Parathyroid adenoma (tissue), 2 donors: Measurements from ENCODE around the gene DSCAM.

Experiments used
- H2AFZ ChIP-seq: fragments of 300-600 bp; sonication (generic); one replicate; pipeline ENCODE4 v1.7.0; 2017; ENCODE audit warnings: antibody characterized with exemption, mild to moderate bottlenecking
- H3K27ac ChIP-seq: fragments of 300-600 bp; sonication (generic); one replicate; pipeline ENCODE4 v1.7.0; 2017
- H3K27me3 ChIP-seq: fragments of 300-600 bp; sonication (generic); one replicate; pipeline ENCODE4 v1.7.0; 2017; ENCODE audit warnings: low read length; ENCODE audit not compliant: control insufficient read depth, insufficient read depth
- H3K36me3 ChIP-seq: fragments of 300-600 bp; sonication (generic); one replicate; pipeline ENCODE4 v1.7.0; 2017; ENCODE audit warnings: low read length; ENCODE audit not compliant: control insufficient read depth, insufficient read depth
- H3K4me1 ChIP-seq: fragments of 300-600 bp; sonication (generic); one replicate; pipeline ENCODE4 v1.7.0; 2017; ENCODE audit warnings: control low read depth
- H3K4me2 ChIP-seq: fragments of 300-600 bp; sonication (generic); one replicate; pipeline ENCODE4 v1.7.0; 2017; ENCODE audit warnings: low read length
- H3K4me3 ChIP-seq: fragments of 300-600 bp; sonication (generic); one replicate; pipeline ENCODE4 v1.7.0; 2017; ENCODE audit warnings: low read depth, low read length
- H3K79me2 ChIP-seq: fragments of 300-600 bp; sonication (generic); one replicate; pipeline ENCODE4 v1.7.0; 2017; ENCODE audit warnings: control low read depth
- H3K9ac ChIP-seq: fragments of 300-600 bp; sonication (generic); one replicate; pipeline ENCODE4 v1.7.0; 2017; ENCODE audit warnings: mild to moderate bottlenecking
- H3K9me3 ChIP-seq: fragments of 300-600 bp; sonication (generic); one replicate; pipeline ENCODE4 v1.7.0; 2017; ENCODE audit warnings: low read length; ENCODE audit not compliant: control insufficient read depth
- TF ChIP-seq, protein P1 (sequence below): fragments of 300-600 bp; sonication (generic); IDR thresholded peaks from one replicate; pipeline ENCODE4 v1.7.0; 2017; ENCODE audit warnings: antibody characterized with exemption, mild to moderate bottlenecking
- donor health status: primary hyperparathyroidism.

Gene DSCAM

DNA sequence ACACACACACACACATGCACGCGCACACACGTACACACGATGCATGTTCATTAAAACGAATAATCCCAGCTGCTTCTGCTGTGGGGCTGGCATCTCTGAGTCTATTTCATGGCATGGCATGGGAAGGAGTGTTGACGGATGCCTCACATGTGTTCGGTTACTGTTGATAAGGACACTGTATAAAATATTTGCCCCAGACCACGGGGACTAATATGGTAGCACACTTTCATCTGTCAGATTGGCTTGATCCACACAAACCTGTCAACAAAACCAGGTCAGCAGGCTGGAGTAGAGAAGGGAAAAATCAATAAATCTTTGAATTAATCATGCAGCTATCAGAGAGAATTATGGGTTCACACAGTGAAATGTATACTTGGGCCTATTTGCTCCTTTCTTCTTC lies 171.9 kb downstream of the DSCAM start:
- Histone ChIP-seq H3K36me3 (no peaks in the 10 kb centered on the region), H3K27me3 (no peaks in the 10 kb centered on the region), H2AFZ (no peak overlapping the region), H3K79me2 (no peaks in the 10 kb centered on the region), H3K4me3 (no peak overlapping the region), H3K9ac (no peak overlapping the region), H3K27ac (no peak overlapping the region), H3K9me3 (no peaks in the 10 kb centered on the region), H3K4me1 (no peaks in the 10 kb centered on the region), H3K4me2 (no peak overlapping the region)
- TF ChIP-seq, protein P1, sequence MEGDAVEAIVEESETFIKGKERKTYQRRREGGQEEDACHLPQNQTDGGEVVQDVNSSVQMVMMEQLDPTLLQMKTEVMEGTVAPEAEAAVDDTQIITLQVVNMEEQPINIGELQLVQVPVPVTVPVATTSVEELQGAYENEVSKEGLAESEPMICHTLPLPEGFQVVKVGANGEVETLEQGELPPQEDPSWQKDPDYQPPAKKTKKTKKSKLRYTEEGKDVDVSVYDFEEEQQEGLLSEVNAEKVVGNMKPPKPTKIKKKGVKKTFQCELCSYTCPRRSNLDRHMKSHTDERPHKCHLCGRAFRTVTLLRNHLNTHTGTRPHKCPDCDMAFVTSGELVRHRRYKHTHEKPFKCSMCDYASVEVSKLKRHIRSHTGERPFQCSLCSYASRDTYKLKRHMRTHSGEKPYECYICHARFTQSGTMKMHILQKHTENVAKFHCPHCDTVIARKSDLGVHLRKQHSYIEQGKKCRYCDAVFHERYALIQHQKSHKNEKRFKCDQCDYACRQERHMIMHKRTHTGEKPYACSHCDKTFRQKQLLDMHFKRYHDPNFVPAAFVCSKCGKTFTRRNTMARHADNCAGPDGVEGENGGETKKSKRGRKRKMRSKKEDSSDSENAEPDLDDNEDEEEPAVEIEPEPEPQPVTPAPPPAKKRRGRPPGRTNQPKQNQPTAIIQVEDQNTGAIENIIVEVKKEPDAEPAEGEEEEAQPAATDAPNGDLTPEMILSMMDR: no peak

DNA sequence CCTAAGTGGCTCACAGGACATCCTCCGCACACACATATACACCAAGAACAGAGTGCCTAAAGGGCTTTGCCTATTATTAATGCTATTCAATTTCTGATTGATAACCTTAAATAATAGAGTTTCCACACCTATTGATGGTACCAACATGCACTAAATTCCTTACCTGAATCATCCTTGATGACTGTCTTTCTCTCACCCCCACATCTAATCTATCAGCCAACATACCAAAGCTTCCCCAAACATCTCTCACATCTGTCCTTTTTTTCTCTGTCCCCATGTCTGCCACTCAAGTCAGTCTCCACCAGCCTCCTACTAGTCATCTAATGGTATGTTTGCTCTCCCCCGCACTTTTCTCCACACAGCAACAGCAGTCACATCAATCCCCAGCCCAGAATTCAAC lies 174.4 kb downstream of the DSCAM start:
- no peaks in the 10 kb centered on the region for H3K9me3 ChIP-seq
- no peak overlapping the region for H3K9ac ChIP-seq
- no peaks in the 10 kb centered on the region for H3K4me1 ChIP-seq
- TF ChIP-seq, protein P1: no peak
- no peak overlapping the region for H3K4me3 ChIP-seq
- H3K27me3 ChIP-seq: no peaks in the 10 kb centered on the region
- no peaks in the 10 kb centered on the region for H3K36me3 ChIP-seq
- H3K27ac ChIP-seq: no peak overlapping the region
- no peak overlapping the region for H2AFZ ChIP-seq
- H3K4me2 ChIP-seq: no peak overlapping the region
- H3K79me2 ChIP-seq: no peaks in the 10 kb centered on the region

DNA sequence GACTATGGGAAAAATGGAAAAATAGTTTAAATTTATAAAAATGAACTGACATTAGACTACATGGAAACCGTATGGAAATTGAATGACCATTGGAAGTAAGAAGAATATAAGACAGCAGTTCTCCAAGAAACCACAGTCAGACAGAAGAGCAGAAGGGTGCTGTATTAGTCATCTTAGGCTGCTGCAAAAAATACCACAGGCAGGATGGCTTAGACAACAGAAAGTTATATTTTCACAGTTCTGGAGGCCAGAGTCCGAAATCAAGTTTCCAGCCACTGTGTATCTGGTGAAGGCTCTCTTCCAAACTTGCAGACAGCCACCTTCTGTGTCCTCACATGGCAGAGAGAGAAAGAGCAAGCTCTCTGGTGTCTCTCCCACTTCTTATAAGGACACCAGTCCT lies 175.2 kb downstream of the DSCAM start:
- TF ChIP-seq, protein P1: no peak
- Histone ChIP-seq H3K4me1 (no peaks in the 10 kb centered on the region), H3K36me3 (no peaks in the 10 kb centered on the region), H3K27me3 (no peaks in the 10 kb centered on the region), H3K27ac (no peak overlapping the region), H3K9ac (no peak overlapping the region), H3K4me2 (no peak overlapping the region), H3K79me2 (no peaks in the 10 kb centered on the region), H2AFZ (no peak overlapping the region), H3K9me3 (no peaks in the 10 kb centered on the region), H3K4me3 (no peak overlapping the region)

DNA sequence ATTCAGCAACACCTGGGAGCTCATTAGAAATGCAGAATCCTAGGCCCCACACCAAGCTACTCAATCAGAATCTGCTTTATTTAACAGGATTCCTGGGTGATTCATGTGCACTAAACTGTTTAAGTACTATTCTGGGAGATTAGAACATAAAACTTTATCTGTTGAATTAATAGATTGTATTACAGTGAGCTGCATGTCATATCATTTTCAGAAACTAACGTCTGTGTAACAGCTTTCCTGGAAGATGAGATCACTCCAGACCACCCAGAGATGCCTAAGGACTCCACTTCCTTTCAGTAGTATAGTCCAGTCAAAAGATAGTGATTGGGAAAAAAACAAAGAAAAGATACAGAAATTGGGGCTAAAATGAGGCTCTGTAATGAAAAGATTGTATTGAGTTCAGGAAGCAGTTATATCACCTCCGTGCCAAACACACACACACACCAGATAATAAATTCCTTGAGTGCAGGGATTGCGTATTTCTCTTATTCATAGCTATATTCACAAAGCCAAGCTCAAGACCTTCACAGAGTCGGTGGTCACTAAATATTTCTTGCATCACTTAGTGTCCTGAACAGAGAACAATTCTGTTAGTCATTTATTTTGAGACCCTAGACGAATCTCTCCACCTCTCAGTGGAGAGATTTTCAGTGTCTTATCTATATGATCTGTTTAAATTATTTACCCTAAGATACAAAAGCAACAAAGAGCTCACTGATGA lies 178.2 kb downstream of the DSCAM start:
- H3K4me3 ChIP-seq: no peak overlapping the region
- TF ChIP-seq, protein P1: no peak

DNA sequence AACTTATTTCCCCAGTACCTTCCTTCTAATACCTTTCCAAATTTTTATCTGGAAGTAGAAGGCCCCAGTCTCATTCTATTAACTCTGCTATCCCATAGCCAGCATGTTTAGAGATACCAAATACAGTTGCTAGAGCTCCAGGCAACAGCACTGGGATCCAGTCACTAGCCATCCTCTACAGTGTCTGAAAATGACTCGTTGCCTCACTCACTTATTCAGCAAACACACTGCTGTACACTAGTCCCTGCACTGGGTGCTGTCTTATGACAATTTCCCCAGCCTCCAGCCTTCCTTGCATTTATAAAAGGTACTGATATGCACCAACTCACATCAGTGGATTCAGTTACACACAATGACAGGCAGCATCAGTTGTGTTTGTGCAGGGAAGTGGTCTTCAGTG lies 179.0 kb downstream of the DSCAM start:
- no peaks in the 10 kb centered on the region for H3K36me3 ChIP-seq
- no peak overlapping the region for H3K27ac ChIP-seq
- no peak overlapping the region for H3K4me2 ChIP-seq
- TF ChIP-seq, protein P1: no peak
- H3K27me3 ChIP-seq: no peaks in the 10 kb centered on the region
- H3K79me2 ChIP-seq: no peaks in the 10 kb centered on the region
- H2AFZ ChIP-seq: no peak overlapping the region
- H3K9ac ChIP-seq: no peak overlapping the region
- H3K4me1 ChIP-seq: no peaks in the 10 kb centered on the region
- H3K9me3 ChIP-seq: no peaks in the 10 kb centered on the region
- H3K4me3 ChIP-seq: no peak overlapping the region

More for the DNA sequence above, 178.2 kb downstream of the DSCAM start:
- H3K9me3 ChIP-seq: no peaks in the 10 kb centered on the region
- H3K4me1 ChIP-seq: no peaks in the 10 kb centered on the region
- H3K4me2 ChIP-seq: no peak overlapping the region
- H3K36me3 ChIP-seq: no peaks in the 10 kb centered on the region
- no peaks in the 10 kb centered on the region for H3K79me2 ChIP-seq
- no peaks in the 10 kb centered on the region for H3K27me3 ChIP-seq
- no peak overlapping the region for H3K9ac ChIP-seq
- H2AFZ ChIP-seq: no peak overlapping the region
- H3K27ac ChIP-seq: no peak overlapping the region
